OCI-LY1 (cell line): ENCODE measurements around the gene MRPS21.

ENCODE experiments used
- EZH2 ChIP-seq: fragments of 200-600 bp; sonication (generic), shearing (Covaris generic); IDR thresholded peaks from 2 replicates; pipeline ENCODE4 v1.8.0; 2017; ENCODE audit warnings: borderline replicate concordance, mixed run types, mild to moderate bottlenecking, antibody characterized with exemption, low read length, moderate library complexity, mixed read lengths
- TF ChIP-seq, protein P1 (sequence below): fragments of 200-600 bp; sonication (generic), shearing (Covaris generic); IDR thresholded peaks from 2 replicates; pipeline ENCODE4 v1.5.1; 2017; ENCODE audit warnings: mild to moderate bottlenecking, antibody characterized with exemption, low read length, moderate library complexity, mixed read lengths

DNA sequence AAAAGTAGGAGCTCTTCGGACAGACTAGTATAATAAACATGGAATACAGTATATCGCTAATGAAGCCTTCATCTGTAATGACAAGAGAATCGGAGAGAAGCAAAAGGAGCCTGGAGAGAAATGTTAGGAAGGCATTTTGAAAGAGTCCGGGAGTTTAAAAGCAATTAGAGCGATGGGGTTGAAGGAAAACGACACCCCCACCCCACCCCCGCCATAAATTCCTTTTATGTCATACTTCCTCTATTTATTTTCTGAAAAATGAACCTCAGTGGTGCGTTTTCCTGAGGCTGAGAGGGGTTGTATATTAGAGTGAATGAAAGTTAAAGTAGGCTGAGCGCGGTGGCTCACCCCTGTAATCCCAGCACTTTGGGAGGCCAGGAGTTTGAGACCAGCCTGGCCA is 24.2 kb upstream of the MRPS21 start:
- TF ChIP-seq, protein P1, sequence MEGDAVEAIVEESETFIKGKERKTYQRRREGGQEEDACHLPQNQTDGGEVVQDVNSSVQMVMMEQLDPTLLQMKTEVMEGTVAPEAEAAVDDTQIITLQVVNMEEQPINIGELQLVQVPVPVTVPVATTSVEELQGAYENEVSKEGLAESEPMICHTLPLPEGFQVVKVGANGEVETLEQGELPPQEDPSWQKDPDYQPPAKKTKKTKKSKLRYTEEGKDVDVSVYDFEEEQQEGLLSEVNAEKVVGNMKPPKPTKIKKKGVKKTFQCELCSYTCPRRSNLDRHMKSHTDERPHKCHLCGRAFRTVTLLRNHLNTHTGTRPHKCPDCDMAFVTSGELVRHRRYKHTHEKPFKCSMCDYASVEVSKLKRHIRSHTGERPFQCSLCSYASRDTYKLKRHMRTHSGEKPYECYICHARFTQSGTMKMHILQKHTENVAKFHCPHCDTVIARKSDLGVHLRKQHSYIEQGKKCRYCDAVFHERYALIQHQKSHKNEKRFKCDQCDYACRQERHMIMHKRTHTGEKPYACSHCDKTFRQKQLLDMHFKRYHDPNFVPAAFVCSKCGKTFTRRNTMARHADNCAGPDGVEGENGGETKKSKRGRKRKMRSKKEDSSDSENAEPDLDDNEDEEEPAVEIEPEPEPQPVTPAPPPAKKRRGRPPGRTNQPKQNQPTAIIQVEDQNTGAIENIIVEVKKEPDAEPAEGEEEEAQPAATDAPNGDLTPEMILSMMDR, result no peak
- TF ChIP-seq EZH2, result no peak
